ENCODE results near the gene SETD7.

SETD7 gene

GRCh38 chr4:139552517-139553307 lies 3.3 kb downstream of the SETD7 start:
- peak overlapping the region; percentile 6; the same call in 1 of the 2 replicates for H3K4me3 ChIP-seq (ENCODE audit: control insufficient read depth, low read depth, low read length)
- DNase-seq (ENCODE audit: low read depth), result no peak
- TF ChIP-seq CTCF (IDR thresholded peaks at IDR 0.05; ENCODE audit: control insufficient read depth, insufficient read depth, low read depth, low read length, missing control alignments), result no peak

- no peak for TF ChIP-seq CTCF (IDR thresholded peaks at IDR 0.05; ENCODE audit: control insufficient read depth, insufficient read depth, low read depth, low read length, missing control alignments)
- H3K4me3 ChIP-seq (ENCODE audit: control insufficient read depth, low read depth, low read length), result no peak overlapping the region
- no peak for DNase-seq (ENCODE audit: low read depth)
Observed at GRCh38 chr4:139550724-139551429, 5.1 kb downstream of the SETD7 start.

- TF ChIP-seq CTCF (IDR thresholded peaks at IDR 0.05; ENCODE audit: control insufficient read depth, insufficient read depth, low read depth, low read length, missing control alignments), result no peak
- DNase-seq (ENCODE audit: low read depth), result no peak
- no peak overlapping the region for H3K4me3 ChIP-seq (ENCODE audit: control insufficient read depth, low read depth, low read length)
Observed at GRCh38 chr4:139547979-139548378, 8.0 kb downstream of the SETD7 start.

GRCh38 chr4:139540632-139541031 lies 15.4 kb downstream of the SETD7 start:
- no peak for DNase-seq (ENCODE audit: low read depth)
- no peak for TF ChIP-seq CTCF (IDR thresholded peaks at IDR 0.05; ENCODE audit: control insufficient read depth, insufficient read depth, low read depth, low read length, missing control alignments)
- H3K4me3 ChIP-seq (ENCODE audit: control insufficient read depth, low read depth, low read length), result no peak overlapping the region

GRCh38 chr4:139540161-139540560 lies 15.9 kb downstream of the SETD7 start:
- H3K4me3 ChIP-seq (ENCODE audit: control insufficient read depth, low read depth, low read length), result no peak overlapping the region
- DNase-seq (ENCODE audit: low read depth), result no peak
- no peak for TF ChIP-seq CTCF (IDR thresholded peaks at IDR 0.05; ENCODE audit: control insufficient read depth, insufficient read depth, low read depth, low read length, missing control alignments)

GRCh38 chr4:139537292-139537691 lies 18.7 kb downstream of the SETD7 start:
- H3K4me3 ChIP-seq (ENCODE audit: control insufficient read depth, low read depth, low read length), result no peak overlapping the region
- TF ChIP-seq CTCF (IDR thresholded peaks at IDR 0.05; ENCODE audit: control insufficient read depth, insufficient read depth, low read depth, low read length, missing control alignments), result no peak
- DNase-seq (ENCODE audit: low read depth), result no peak

Data from AG09309 (cell line).